Ammon's horn (tissue), 1 donor: ENCODE results near the gene PGA5.

Experiments used
- DNase-seq: peaks from one replicate; pipeline ENCODE4 v3.0.0-alpha.2; 2016; ENCODE audit warnings: low spot score

Gene PGA5

GRCh38 chr11:61294717-61295595 lies 54.0 kb downstream of the PGA5 start, which contains the start of gene VWCE:
Gene VWCE, minus strand, starts transcription at chr11:61295316. Its CDS starts 279 bp downstream, at chr11:61295037.
- peak; percentile 69 for DNase-seq

- DNase-seq, result no peak
These were observed 54.6 kb downstream of the PGA5 start for GRCh38 chr11:61295596-61295926.

GRCh38 chr11:61297341-61297740 lies 56.4 kb downstream of the PGA5 start:
- no peak for DNase-seq

- peak; percentile 54 for DNase-seq
These were observed 56.8 kb downstream of the PGA5 start for GRCh38 chr11:61297746-61298145.

GRCh38 chr11:61298663-61299244 lies 57.8 kb downstream of the PGA5 start:
- no peak for DNase-seq
